ENCODE results near the gene RCE1.

Gene RCE1

DNA sequence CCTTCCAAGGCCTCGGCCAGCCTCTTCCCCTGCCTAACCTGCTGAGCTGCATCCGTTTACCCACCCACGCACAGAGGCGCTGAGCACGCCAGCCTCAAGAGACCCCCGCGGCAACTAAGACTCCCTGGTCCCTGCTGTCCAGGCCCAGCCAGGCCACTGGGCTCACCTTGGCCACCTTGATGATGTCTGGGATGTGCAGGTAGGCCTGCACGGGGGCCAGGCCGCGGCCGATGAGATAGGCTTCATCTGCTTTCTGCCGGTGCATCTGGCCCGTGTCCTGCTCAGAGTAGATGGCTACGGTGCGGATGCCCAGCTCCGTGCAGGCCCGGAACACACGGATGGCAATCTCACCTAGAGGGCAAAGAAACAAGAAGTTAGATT is 28.3 kb downstream of the RCE1 start:
- no peak for FAIRE-seq
- TF ChIP-seq, protein P1, sequence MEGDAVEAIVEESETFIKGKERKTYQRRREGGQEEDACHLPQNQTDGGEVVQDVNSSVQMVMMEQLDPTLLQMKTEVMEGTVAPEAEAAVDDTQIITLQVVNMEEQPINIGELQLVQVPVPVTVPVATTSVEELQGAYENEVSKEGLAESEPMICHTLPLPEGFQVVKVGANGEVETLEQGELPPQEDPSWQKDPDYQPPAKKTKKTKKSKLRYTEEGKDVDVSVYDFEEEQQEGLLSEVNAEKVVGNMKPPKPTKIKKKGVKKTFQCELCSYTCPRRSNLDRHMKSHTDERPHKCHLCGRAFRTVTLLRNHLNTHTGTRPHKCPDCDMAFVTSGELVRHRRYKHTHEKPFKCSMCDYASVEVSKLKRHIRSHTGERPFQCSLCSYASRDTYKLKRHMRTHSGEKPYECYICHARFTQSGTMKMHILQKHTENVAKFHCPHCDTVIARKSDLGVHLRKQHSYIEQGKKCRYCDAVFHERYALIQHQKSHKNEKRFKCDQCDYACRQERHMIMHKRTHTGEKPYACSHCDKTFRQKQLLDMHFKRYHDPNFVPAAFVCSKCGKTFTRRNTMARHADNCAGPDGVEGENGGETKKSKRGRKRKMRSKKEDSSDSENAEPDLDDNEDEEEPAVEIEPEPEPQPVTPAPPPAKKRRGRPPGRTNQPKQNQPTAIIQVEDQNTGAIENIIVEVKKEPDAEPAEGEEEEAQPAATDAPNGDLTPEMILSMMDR (IDR thresholded peaks at IDR 0.05; ENCODE audit: insufficient read depth, missing control alignments): no peak
- DNase-seq (ENCODE audit: insufficient read length, low spot score): no peak

- TF ChIP-seq, protein P1 (IDR thresholded peaks at IDR 0.05; ENCODE audit: insufficient read depth, missing control alignments): no peak
- FAIRE-seq (no peak), DNase-seq (ENCODE audit: insufficient read length, low spot score) (no peak)
Measured at GRCh38 chr11:66874232-66874631, 31.0 kb downstream of the RCE1 start.

- DNase-seq (ENCODE audit: insufficient read length, low spot score) (no peak), FAIRE-seq (no peak)
- TF ChIP-seq, protein P1 (IDR thresholded peaks at IDR 0.05; ENCODE audit: insufficient read depth, missing control alignments): no peak
Measured at GRCh38 chr11:66875378-66875777, 32.1 kb downstream of the RCE1 start.

- FAIRE-seq: no peak
- TF ChIP-seq, protein P1 (IDR thresholded peaks at IDR 0.05; ENCODE audit: insufficient read depth, missing control alignments): no peak
- no peak for DNase-seq (ENCODE audit: insufficient read length, low spot score)
Measured at GRCh38 chr11:66877588-66878385, 34.5 kb downstream of the RCE1 start.

- TF ChIP-seq, protein P1 (IDR thresholded peaks at IDR 0.05; ENCODE audit: insufficient read depth, missing control alignments): no peak
- no peak for FAIRE-seq
- no peak for DNase-seq (ENCODE audit: insufficient read length, low spot score)
Measured at GRCh38 chr11:66878474-66878873, 35.2 kb downstream of the RCE1 start.

DNA sequence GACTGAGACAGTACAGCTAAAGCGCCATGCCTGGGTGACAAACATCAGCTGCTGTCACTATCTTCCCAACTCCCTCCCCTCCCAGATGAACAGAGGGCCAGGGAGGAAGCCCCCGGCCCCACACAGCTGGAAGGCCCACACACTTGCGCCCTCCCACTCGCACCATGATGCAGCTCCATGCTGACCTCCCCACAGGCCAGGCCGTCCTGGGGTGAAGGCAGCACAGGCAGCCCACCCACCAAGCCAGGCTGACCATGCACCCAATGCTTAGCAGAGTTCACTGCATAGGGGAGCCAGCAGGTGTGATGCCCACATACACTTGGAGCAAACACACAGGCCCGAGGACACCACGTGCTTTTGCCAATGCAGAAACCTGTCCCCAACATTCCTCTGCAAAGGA is 35.8 kb downstream of the RCE1 start:
- DNase-seq (ENCODE audit: insufficient read length, low spot score) (no peak), FAIRE-seq (no peak)
- TF ChIP-seq, protein P1 (IDR thresholded peaks at IDR 0.05; ENCODE audit: insufficient read depth, missing control alignments): no peak

DNA sequence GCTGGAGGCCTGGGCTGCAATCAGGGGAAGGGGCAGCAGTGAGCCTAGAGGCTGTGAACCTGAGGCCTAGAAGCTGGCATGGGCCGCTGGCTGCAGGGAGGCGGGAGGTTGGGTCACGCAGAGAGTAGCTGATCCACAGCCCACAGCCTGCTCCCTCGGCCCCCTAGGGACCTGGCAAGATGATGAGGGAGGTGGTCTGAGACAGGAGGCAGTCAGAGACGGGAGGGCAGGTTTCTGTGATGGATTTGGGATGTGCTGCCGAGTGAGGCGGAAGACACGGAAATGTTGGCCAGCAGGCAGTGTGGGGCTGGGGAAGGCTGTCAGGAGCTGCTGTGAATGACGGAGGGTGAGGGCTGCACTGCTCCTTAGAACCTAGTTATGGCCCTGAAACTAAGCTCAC is 36.3 kb downstream of the RCE1 start:
- FAIRE-seq (no peak), DNase-seq (ENCODE audit: insufficient read length, low spot score) (no peak)
- TF ChIP-seq, protein P1 (IDR thresholded peaks at IDR 0.05; ENCODE audit: insufficient read depth, missing control alignments): no peak
